A549 (cell line): ENCODE measurements around the gene GNB1. TPM values are rescaled to one million over a fixed set of nuclear protein-coding genes. Genes with fewer than 3 reads are reported as not detected.
A peak's percentile ranks its signal among the peaks of the same experiment; 100 is the strongest.

ENCODE experiments used
- ATAC-seq, 2 experiments: fragments of 200-7000 bp in 1 of 2; fragments of >200 bp in 1 of 2; cut with Nextera tagmentation in 1 of 2; cut with Tn5 transposase in 1 of 2; 3 replicates each; pipeline versions ENCODE4 v1.8.0 to v1.9.1; 2018 to 2020; ENCODE audit warnings: mild to moderate bottlenecking in 1 of 2, moderate library complexity in 1 of 2
- CTCF ChIA-PET: fragments of 300-600 bp; sonication (Branson Sonifier 250); formaldehyde crosslinking; extraction: SDS; loops from one replicate; lab custom pipeline; 2021; ENCODE audit warnings: antibody characterized with exemption, inconsistent platforms; lab: Yijun Ruan, JAX
- POLR2A ChIA-PET: fragments of 350-600 bp; formaldehyde crosslinking; extraction: SDS; loops from one replicate; lab custom pipeline; 2021; ENCODE audit warnings: antibody characterized with exemption, inconsistent platforms; lab: Yijun Ruan, JAX
- DNase-seq, 2 experiments: peaks; one replicate each; pipeline versions ENCODE4 v3.0.0 to v3.0.0-alpha.2; 2011 to 2016; ENCODE audit warnings: low read depth in 1 of 2, low spot score in 1 of 2
- FAIRE-seq: peaks from 2 replicates; lab custom pipeline; 2011; peaks lifted over from hg19 to GRCh38; lab: Jason Lieb, UNC
- H3K27ac ChIP-seq, 2 experiments: fragments of >200 bp; sonication (Bioruptor Twin); formaldehyde crosslinking; 3 replicates each; pipeline ENCODE4 v1.5.1; 2016 to 2017
- H3K4me1 ChIP-seq: fragments of >200 bp; sonication (Bioruptor Twin); formaldehyde crosslinking; 3 replicates; pipeline ENCODE4 v1.6.1; 2016
- H3K4me2 ChIP-seq: fragments of >200 bp; sonication (Bioruptor Twin); formaldehyde crosslinking; 3 replicates; pipeline ENCODE4 v1.6.1; 2016
- H3K4me3 ChIP-seq: fragments of >200 bp; sonication (Bioruptor Twin); formaldehyde crosslinking; 3 replicates; pipeline ENCODE4 v1.5.1; 2016
- H3K9me3 ChIP-seq: fragments of >200 bp; sonication (Bioruptor Twin); formaldehyde crosslinking; 3 replicates; pipeline ENCODE4 v1.6.1; 2016
- CBX2 ChIP-seq: fragments of 200-600 bp; sonication (generic); IDR thresholded peaks from 2 replicates; pipeline ENCODE4 v1.6.1; 2016; ENCODE audit warnings: low read depth, mild to moderate bottlenecking, borderline replicate concordance
- CBX8 ChIP-seq: fragments of 200-600 bp; sonication (generic); IDR thresholded peaks from 2 replicates; pipeline ENCODE4 v1.6.1; 2016
- CHD2 ChIP-seq: fragments of 150-350 bp; IDR thresholded peaks from 2 replicates; pipeline ENCODE4 v1.6.1; 2014; ENCODE audit warnings: low read length; ENCODE audit not compliant: partially characterized antibody
- EP300 ChIP-seq, 2 experiments: fragments of >200 bp; sonication (Bioruptor Twin); formaldehyde crosslinking; IDR thresholded peaks; 2 replicates in 1 of 2; 3 replicates in 1 of 2; pipeline ENCODE4 v1.6.1; 2016 to 2017
- FOSL2 ChIP-seq, 2 experiments: fragments of 450-650 bp in 1 of 2; fragments of >200 bp in 1 of 2; sonication (Bioruptor Twin) in 1 of 2; formaldehyde crosslinking; IDR thresholded peaks; 2 replicates each; pipeline versions ENCODE4 v1.5.0 to v1.6.1; 2016 to 2020; ENCODE audit warnings: mild to moderate bottlenecking in 1 of 2, moderate library complexity in 1 of 2
- HDAC2 ChIP-seq: fragments of 200-600 bp; sonication (generic); IDR thresholded peaks from 2 replicates; pipeline ENCODE4 v1.6.1; 2016
- HEYL ChIP-seq: fragments of 250-450 bp; sonication (Bioruptor Pico); IDR thresholded peaks from 2 replicates; pipeline ENCODE4 v1.8.0; 2021; ENCODE audit warnings: mild to moderate bottlenecking, moderate library complexity
- HOXB13 ChIP-seq: fragments of 250-450 bp; sonication (Bioruptor Pico); IDR thresholded peaks from 2 replicates; pipeline ENCODE4 v1.5.0; 2020; ENCODE audit warnings: low read depth, mild to moderate bottlenecking, moderate library complexity
- HOXB5 ChIP-seq: fragments of 250-450 bp; sonication (Bioruptor Pico); IDR thresholded peaks from 2 replicates; pipeline ENCODE4 v1.5.0; 2020; ENCODE audit warnings: mild to moderate bottlenecking, moderate library complexity
- JUN ChIP-seq, 2 experiments: fragments of >200 bp; sonication (Bioruptor Twin); formaldehyde crosslinking; IDR thresholded peaks; 2 replicates in 1 of 2; 3 replicates in 1 of 2; pipeline ENCODE4 v1.6.1; 2016 to 2017
- JUNB ChIP-seq: fragments of >200 bp; sonication (Bioruptor Twin); formaldehyde crosslinking; IDR thresholded peaks from 2 replicates; pipeline ENCODE4 v1.6.1; 2016
- MAFK ChIP-seq: fragments of 450-650 bp; IDR thresholded peaks from 2 replicates; pipeline ENCODE4 v1.6.1; 2014; ENCODE audit not compliant: partially characterized antibody
- MAZ ChIP-seq: fragments of 150-350 bp; IDR thresholded peaks from 2 replicates; pipeline ENCODE4 v1.6.1; 2014; ENCODE audit warnings: antibody characterized with exemption, low read depth, low read length, borderline replicate concordance
- MYC ChIP-seq: IDR thresholded peaks from 2 replicates; pipeline ENCODE4 v1.6.1; 2012; ENCODE audit warnings: mild to moderate bottlenecking, inconsistent platforms, low read length, improper control_type of control experiment, borderline replicate concordance
- POLR2A ChIP-seq: IDR thresholded peaks from 2 replicates; pipeline ENCODE4 v1.6.1; 2012; ENCODE audit warnings: mild to moderate bottlenecking, low read length
- RAD21 ChIP-seq, 2 experiments: fragments of >200 bp in 1 of 2; sonication (Bioruptor Twin) in 1 of 2; formaldehyde crosslinking in 1 of 2; IDR thresholded peaks in 1 of 2; conservative IDR thresholded peaks in 1 of 2; 2 replicates in 1 of 2; 3 replicates in 1 of 2; pipeline ENCODE4 v1.6.1; 2012 to 2018; ENCODE audit warnings: inconsistent platforms in 1 of 2
- RARB ChIP-seq: fragments of 250-450 bp; sonication (Bioruptor Pico); IDR thresholded peaks from 2 replicates; pipeline ENCODE4 v1.8.0; 2021; ENCODE audit warnings: mild to moderate bottlenecking, moderate library complexity
- RCOR1 ChIP-seq: fragments of 150-350 bp; IDR thresholded peaks from 2 replicates; pipeline ENCODE4 v1.6.1; 2014; ENCODE audit warnings: antibody characterized with exemption, low read length, low read depth
- TFCP2L1 ChIP-seq: fragments of 250-450 bp; sonication (Bioruptor Pico); IDR thresholded peaks from 2 replicates; pipeline ENCODE4 v1.5.0; 2021; ENCODE audit warnings: mild to moderate bottlenecking
- TP53 ChIP-seq: fragments of 250-450 bp; sonication (Bioruptor Pico); IDR thresholded peaks from 2 replicates; pipeline ENCODE4 v1.5.0; 2021; ENCODE audit warnings: mild to moderate bottlenecking, moderate library complexity
- ZC3H11A ChIP-seq: fragments of 450-650 bp; IDR thresholded peaks from 2 replicates; pipeline ENCODE4 v1.6.1; 2014; ENCODE audit warnings: antibody characterized with exemption, mild to moderate bottlenecking
- ZNF302 ChIP-seq: fragments of 250-450 bp; sonication (Bioruptor Pico); IDR thresholded peaks from 2 replicates; pipeline ENCODE4 v1.9.0; 2021; ENCODE audit warnings: inconsistent platforms, mild to moderate bottlenecking, moderate library complexity
- ZSCAN20 ChIP-seq: fragments of 250-450 bp; sonication (Bioruptor Pico); IDR thresholded peaks from 2 replicates; pipeline ENCODE4 v1.8.0; 2022; ENCODE audit warnings: mild to moderate bottlenecking, moderate library complexity
- WGBS: methylation state at CpG from one replicate; pipeline ENCODE4 v1.1.6; 2017; ENCODE audit errors: missing lambda C conversion rate; 5-methylcytosine and 5-hydroxymethylcytosine counted together
- polyA plus RNA-seq, 4 experiments: library from polyadenylated mRNA; depleted of rRNA in 3 of 4; stranded (reverse); fragments of >200 nt; fragmentation: RNase III in 1 of 4; extraction: RNeasy Plus Mini Kit Qiagen cat#74134 plus additional on column Dnase treatment in 1 of 4; gene quantifications; 2 replicates in 3 of 4; 3 replicates in 1 of 4; pipeline ENCODE4 v1.2.3, GENCODE V29; 2011 to 2017
- TF ChIP-seq, protein P1 (sequence below): fragments of 450-650 bp; IDR thresholded peaks from 2 replicates; pipeline ENCODE4 v1.6.1; 2014; ENCODE audit warnings: antibody characterized with exemption
- TF ChIP-seq, protein P2 (sequence below): fragments of >200 bp; sonication (Bioruptor Twin); formaldehyde crosslinking; IDR thresholded peaks from 3 replicates; pipeline ENCODE4 v1.5.1; 2016
- TF ChIP-seq, protein P3 (sequence below): fragments of 250-450 bp; sonication (Bioruptor Pico); IDR thresholded peaks from 2 replicates; pipeline ENCODE4 v1.5.0; 2021; ENCODE audit warnings: mild to moderate bottlenecking, moderate library complexity, borderline replicate concordance
- TF ChIP-seq, protein P4 (sequence below): fragments of 150-350 bp; IDR thresholded peaks from 2 replicates; pipeline ENCODE4 v1.6.1; 2014; ENCODE audit warnings: low read depth, mild to moderate bottlenecking, low read length

The GNB1 gene
- polyA plus RNA-seq, 2 of the 4 experiments (the other 2 are of a cell fraction) = 159 to 270 TPM

DNA sequence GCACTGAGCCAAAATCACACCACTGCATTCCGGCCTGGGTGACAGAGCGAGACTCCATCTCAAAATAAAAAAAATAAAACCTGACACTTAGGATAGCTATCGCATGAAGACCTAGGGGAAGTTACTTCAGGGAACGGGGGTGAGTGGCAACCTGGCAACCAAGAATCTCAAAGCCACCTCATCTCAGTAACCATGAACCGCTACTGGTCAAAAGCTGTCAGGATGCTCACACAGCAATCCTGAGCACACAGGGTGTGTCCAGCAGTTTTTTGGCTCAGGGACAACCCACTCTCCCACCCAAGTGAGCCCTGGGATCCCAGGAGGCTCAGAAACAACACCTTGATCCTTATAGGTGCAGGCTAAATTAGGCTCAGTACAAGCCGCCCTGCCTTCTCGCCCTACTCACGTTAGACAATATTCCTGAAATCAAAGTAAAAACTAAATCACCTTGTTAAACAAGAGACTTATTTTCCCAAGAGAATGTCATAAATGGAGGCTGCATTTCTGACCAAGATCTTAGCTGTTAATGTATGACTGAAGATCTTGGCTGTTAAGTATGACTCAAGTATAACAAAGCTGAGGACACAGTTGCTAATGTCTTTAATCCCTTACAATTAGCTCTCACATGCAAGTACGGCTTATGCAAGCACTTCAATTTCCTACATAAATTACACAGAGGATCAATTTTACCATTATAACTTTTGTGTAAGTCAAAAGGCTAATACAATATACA lies 64.4 kb downstream of the GNB1 start:
- WGBS = 89% methylated on average over 9 of the region's 9 CpGs
- POLR2A ChIA-PET = no interaction called here
- Histone ChIP-seq H3K9me3 (no peaks in the 10 kb centered on the region), H3K4me3 (no peak overlapping the region), H3K4me1 (peaks cover 18% of the 10 kb centered on the region), H3K4me2 (peak overlapping the region; percentile 49; the same call in 2 of the 3 replicates), H3K27ac (peak overlapping the region in 1 of 2 experiments; percentile 17; a peak in 2 of 6 replicates)
- no peak for DNase-seq
- ATAC-seq = peak in 1 of 2 experiments; percentile 53; a peak in 3 of 6 replicates
- TF ChIP-seq FOSL2 (IDR thresholded peaks at IDR 0.05) (no peak), FOSL2 (CRISPR knock-in tag; IDR thresholded peaks at IDR 0.05) (no peak), MAZ (no peak), ZNF302 (CRISPR knock-in tag) (no peak), HOXB5 (CRISPR knock-in tag) (no peak), TFCP2L1 (CRISPR knock-in tag) (no peak), HEYL (CRISPR knock-in tag) (no peak), RARB (CRISPR knock-in tag) (no peak), HOXB13 (no peak), EP300 (IDR thresholded peaks at IDR 0.05) (no peak), CHD2 (no peak), MAFK (no peak)
- TF ChIP-seq, protein P1, sequence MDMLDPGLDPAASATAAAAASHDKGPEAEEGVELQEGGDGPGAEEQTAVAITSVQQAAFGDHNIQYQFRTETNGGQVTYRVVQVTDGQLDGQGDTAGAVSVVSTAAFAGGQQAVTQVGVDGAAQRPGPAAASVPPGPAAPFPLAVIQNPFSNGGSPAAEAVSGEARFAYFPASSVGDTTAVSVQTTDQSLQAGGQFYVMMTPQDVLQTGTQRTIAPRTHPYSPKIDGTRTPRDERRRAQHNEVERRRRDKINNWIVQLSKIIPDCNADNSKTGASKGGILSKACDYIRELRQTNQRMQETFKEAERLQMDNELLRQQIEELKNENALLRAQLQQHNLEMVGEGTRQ = no peak
- TF ChIP-seq, protein P2, sequence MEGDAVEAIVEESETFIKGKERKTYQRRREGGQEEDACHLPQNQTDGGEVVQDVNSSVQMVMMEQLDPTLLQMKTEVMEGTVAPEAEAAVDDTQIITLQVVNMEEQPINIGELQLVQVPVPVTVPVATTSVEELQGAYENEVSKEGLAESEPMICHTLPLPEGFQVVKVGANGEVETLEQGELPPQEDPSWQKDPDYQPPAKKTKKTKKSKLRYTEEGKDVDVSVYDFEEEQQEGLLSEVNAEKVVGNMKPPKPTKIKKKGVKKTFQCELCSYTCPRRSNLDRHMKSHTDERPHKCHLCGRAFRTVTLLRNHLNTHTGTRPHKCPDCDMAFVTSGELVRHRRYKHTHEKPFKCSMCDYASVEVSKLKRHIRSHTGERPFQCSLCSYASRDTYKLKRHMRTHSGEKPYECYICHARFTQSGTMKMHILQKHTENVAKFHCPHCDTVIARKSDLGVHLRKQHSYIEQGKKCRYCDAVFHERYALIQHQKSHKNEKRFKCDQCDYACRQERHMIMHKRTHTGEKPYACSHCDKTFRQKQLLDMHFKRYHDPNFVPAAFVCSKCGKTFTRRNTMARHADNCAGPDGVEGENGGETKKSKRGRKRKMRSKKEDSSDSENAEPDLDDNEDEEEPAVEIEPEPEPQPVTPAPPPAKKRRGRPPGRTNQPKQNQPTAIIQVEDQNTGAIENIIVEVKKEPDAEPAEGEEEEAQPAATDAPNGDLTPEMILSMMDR = no peak
- CTCF ChIA-PET = interaction anchor here (0.8 to 1.6 kb wide), 2 partner anchors 79 to 82 kb away, joined by 3 to 4 read pairs; no protein-coding TSS in a partner anchor
- no peak for FAIRE-seq

DNA sequence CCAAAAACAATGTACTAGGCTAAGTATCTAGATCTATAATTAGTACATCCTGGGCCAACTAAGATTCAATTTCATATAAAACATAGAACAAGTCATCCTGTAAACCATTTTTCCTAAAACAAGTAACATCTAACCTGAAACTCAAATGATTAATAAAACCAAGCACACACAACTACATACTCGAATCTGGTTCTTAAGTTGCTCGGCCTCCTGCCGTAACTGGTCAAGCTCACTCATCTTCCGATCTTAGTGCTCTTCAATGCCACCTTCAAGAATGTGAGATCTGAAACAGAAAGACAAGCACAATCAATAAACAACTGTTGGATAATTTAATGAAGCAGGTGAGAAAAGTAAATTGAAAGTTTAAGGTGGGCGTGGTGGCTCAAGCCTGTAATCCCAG lies 65.7 kb downstream of the GNB1 start:
- POLR2A ChIA-PET = no interaction called here
- H3K9me3 ChIP-seq = no peaks in the 10 kb centered on the region
- peaks cover 18% of the 10 kb centered on the region for H3K4me1 ChIP-seq
- no peak overlapping the region for H3K4me2 ChIP-seq
- H3K4me3 ChIP-seq = no peak overlapping the region
- ATAC-seq = no peak
- no peak for TF ChIP-seq TP53 (CRISPR knock-in tag)
- TF ChIP-seq ZC3H11A = no peak
- no peak for TF ChIP-seq JUNB
- TF ChIP-seq JUN (IDR thresholded peaks at IDR 0.05) = no peak
- TF ChIP-seq, protein P3, sequence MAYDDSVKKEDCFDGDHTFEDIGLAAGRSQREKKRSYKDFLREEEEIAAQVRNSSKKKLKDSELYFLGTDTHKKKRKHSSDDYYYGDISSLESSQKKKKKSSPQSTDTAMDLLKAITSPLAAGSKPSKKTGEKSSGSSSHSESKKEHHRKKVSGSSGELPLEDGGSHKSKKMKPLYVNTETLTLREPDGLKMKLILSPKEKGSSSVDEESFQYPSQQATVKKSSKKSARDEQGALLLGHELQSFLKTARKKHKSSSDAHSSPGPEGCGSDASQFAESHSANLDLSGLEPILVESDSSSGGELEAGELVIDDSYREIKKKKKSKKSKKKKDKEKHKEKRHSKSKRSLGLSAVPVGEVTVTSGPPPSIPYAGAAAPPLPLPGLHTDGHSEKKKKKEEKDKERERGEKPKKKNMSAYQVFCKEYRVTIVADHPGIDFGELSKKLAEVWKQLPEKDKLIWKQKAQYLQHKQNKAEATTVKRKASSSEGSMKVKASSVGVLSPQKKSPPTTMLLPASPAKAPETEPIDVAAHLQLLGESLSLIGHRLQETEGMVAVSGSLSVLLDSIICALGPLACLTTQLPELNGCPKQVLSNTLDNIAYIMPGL (CRISPR knock-in tag) = no peak
- TF ChIP-seq, protein P4, sequence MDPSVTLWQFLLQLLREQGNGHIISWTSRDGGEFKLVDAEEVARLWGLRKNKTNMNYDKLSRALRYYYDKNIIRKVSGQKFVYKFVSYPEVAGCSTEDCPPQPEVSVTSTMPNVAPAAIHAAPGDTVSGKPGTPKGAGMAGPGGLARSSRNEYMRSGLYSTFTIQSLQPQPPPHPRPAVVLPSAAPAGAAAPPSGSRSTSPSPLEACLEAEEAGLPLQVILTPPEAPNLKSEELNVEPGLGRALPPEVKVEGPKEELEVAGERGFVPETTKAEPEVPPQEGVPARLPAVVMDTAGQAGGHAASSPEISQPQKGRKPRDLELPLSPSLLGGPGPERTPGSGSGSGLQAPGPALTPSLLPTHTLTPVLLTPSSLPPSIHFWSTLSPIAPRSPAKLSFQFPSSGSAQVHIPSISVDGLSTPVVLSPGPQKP = no peak
- TF ChIP-seq CBX2 = no peak
- no peak for TF ChIP-seq POLR2A
- TF ChIP-seq CBX8 = no peak
- TF ChIP-seq HDAC2 = no peak
- no peak for TF ChIP-seq RAD21 (conservative IDR thresholded peaks at IDR 0.05 in 1 of 2, IDR thresholded peaks at IDR 0.05 in 1 of 2)
- TF ChIP-seq ZSCAN20 (CRISPR knock-in tag) = no peak
- no peak for TF ChIP-seq RCOR1
- no peak for TF ChIP-seq MYC
- no peak for TF ChIP-seq TFCP2L1 (CRISPR knock-in tag)
- no peak overlapping the region for H3K27ac ChIP-seq
- DNase-seq = no peak
- 93% methylated on average over 5 of the region's 5 CpGs for WGBS
- CTCF ChIA-PET = no interaction called here
- FAIRE-seq = no peak
